B cell (primary cell): ENCODE results near the gene COG5.

Experiments
- EZH2 ChIP-seq: IDR thresholded peaks from 2 replicates; pipeline ENCODE4 v1.6.1; 2012; ENCODE audit warnings: borderline replicate concordance, low read depth, mild to moderate bottlenecking, moderate library complexity, low read length; ENCODE audit not compliant: insufficient read depth, poor library complexity, severe bottlenecking
- TF ChIP-seq, protein P1 (sequence below): fragments of 200-600 bp; IDR thresholded peaks from one replicate; pipeline ENCODE4 v1.8.0; 2022; ENCODE audit warnings: antibody characterized with exemption, mild to moderate bottlenecking

DNA sequence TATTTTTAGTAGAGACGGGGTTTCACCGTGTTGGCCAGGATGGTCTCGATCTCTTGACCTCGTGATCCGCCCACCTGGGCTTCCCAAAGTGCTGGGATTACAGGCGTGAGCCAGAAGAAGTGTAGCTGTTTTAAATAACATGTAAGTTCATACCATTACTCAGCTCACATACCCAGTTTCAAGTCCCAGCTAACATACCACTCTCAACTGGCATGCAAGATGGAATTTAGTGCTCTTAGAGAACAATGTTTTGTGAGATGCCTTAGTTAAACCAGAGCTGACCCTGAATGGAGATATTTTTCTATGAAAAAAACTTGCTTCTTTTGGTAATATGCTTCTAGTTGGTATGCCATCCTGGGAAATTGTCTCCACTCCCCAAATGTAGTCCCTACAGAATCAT is 357.6 kb downstream of the COG5 start:
- no peak for TF ChIP-seq EZH2
- TF ChIP-seq, protein P1, sequence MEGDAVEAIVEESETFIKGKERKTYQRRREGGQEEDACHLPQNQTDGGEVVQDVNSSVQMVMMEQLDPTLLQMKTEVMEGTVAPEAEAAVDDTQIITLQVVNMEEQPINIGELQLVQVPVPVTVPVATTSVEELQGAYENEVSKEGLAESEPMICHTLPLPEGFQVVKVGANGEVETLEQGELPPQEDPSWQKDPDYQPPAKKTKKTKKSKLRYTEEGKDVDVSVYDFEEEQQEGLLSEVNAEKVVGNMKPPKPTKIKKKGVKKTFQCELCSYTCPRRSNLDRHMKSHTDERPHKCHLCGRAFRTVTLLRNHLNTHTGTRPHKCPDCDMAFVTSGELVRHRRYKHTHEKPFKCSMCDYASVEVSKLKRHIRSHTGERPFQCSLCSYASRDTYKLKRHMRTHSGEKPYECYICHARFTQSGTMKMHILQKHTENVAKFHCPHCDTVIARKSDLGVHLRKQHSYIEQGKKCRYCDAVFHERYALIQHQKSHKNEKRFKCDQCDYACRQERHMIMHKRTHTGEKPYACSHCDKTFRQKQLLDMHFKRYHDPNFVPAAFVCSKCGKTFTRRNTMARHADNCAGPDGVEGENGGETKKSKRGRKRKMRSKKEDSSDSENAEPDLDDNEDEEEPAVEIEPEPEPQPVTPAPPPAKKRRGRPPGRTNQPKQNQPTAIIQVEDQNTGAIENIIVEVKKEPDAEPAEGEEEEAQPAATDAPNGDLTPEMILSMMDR: no peak
